ENCODE measurements around the gene SART1.

The SART1 gene

GRCh38 chr11:65954771-65955170, 6.8 kb upstream of the SART1 start:
- no peak for TF ChIP-seq CTCF (IDR thresholded peaks at IDR 0.05; ENCODE audit: low read length, missing control alignments)
- no peak for DNase-seq (ENCODE audit: low read depth)
- H3K4me3 ChIP-seq (replicated peaks; ENCODE audit: low read depth, low read length), result no peak overlapping the region

GRCh38 chr11:65958291-65958690, 3.2 kb upstream of the SART1 start:
- TF ChIP-seq CTCF (IDR thresholded peaks at IDR 0.05; ENCODE audit: low read length, missing control alignments), result no peak
- DNase-seq (ENCODE audit: low read depth), result no peak
- no peak overlapping the region for H3K4me3 ChIP-seq (replicated peaks; ENCODE audit: low read depth, low read length)

- H3K4me3 ChIP-seq (replicated peaks; ENCODE audit: low read depth, low read length), result no peak overlapping the region
- no peak for DNase-seq (ENCODE audit: low read depth)
- TF ChIP-seq CTCF (IDR thresholded peaks at IDR 0.05; ENCODE audit: low read length, missing control alignments), result no peak
Measured at GRCh38 chr11:65958774-65959420, 2.6 kb upstream of the SART1 start.

- H3K4me3 ChIP-seq (replicated peaks; ENCODE audit: low read depth, low read length), result peak overlapping the region; percentile 74
- no peak for DNase-seq (ENCODE audit: low read depth)
- TF ChIP-seq CTCF (IDR thresholded peaks at IDR 0.05; ENCODE audit: low read length, missing control alignments), result no peak
Measured at GRCh38 chr11:65960824-65961266, 689 bp upstream of the SART1 start.

- H3K4me3 ChIP-seq (replicated peaks; ENCODE audit: low read depth, low read length), result peak overlapping the region; percentile 74
- no peak for TF ChIP-seq CTCF (IDR thresholded peaks at IDR 0.05; ENCODE audit: low read length, missing control alignments)
- DNase-seq (ENCODE audit: low read depth), result no peak
Measured at GRCh38 chr11:65962141-65962564, 619 bp downstream of the SART1 start.

GRCh38 chr11:65964906-65965305, 3.4 kb downstream of the SART1 start:
- H3K4me3 ChIP-seq (replicated peaks; ENCODE audit: low read depth, low read length), result no peak overlapping the region
- no peak for DNase-seq (ENCODE audit: low read depth)
- TF ChIP-seq CTCF (IDR thresholded peaks at IDR 0.05; ENCODE audit: low read length, missing control alignments), result no peak
